ENCODE results near the gene TTC9.

- TF ChIP-seq, protein P1, sequence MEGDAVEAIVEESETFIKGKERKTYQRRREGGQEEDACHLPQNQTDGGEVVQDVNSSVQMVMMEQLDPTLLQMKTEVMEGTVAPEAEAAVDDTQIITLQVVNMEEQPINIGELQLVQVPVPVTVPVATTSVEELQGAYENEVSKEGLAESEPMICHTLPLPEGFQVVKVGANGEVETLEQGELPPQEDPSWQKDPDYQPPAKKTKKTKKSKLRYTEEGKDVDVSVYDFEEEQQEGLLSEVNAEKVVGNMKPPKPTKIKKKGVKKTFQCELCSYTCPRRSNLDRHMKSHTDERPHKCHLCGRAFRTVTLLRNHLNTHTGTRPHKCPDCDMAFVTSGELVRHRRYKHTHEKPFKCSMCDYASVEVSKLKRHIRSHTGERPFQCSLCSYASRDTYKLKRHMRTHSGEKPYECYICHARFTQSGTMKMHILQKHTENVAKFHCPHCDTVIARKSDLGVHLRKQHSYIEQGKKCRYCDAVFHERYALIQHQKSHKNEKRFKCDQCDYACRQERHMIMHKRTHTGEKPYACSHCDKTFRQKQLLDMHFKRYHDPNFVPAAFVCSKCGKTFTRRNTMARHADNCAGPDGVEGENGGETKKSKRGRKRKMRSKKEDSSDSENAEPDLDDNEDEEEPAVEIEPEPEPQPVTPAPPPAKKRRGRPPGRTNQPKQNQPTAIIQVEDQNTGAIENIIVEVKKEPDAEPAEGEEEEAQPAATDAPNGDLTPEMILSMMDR (conservative IDR thresholded peaks at IDR 0.05; ENCODE audit: low read length), result no peak
- no peak for TF ChIP-seq EZH2phosphoT487 (IDR thresholded peaks at IDR 0.05; ENCODE audit: borderline replicate concordance)
These were observed 42.3 kb downstream of the TTC9 start for GRCh38 chr14:70683983-70684382.

All from Loucy (cell line).